ENCODE data around the gene HCFC1R1. TPM values are rescaled to one million over a fixed set of nuclear protein-coding genes. Genes with fewer than 3 reads are reported as not detected.
"Not testable (repeated sequence)": the region's sequence is repeated elsewhere in the genome, so short reads cannot be mapped to it uniquely, and the experiment has no call there.

HCFC1R1 gene
- polyA plus RNA-seq, 1 donor, result 121 TPM

- DNase-seq, result no peak
Observed at GRCh38 chr16:3057181-3058138, 33.7 kb upstream of the HCFC1R1 start.

- DNase-seq, result no peak
Observed at GRCh38 chr16:3056336-3057180, 32.8 kb upstream of the HCFC1R1 start.

GRCh38 chr16:3055734-3056115 lies 32.0 kb upstream of the HCFC1R1 start:
- DNase-seq, result not testable (repeated sequence)

GRCh38 chr16:3054965-3055733 lies 31.4 kb upstream of the HCFC1R1 start:
- DNase-seq, result no peak

GRCh38 chr16:3053330-3053710 lies 29.6 kb upstream of the HCFC1R1 start:
- not testable (repeated sequence) for DNase-seq

GRCh38 chr16:3052571-3053329 lies 29.0 kb upstream of the HCFC1R1 start:
- DNase-seq, result not testable (repeated sequence)

- DNase-seq, result no peak
Observed at GRCh38 chr16:3051494-3051893, 27.8 kb upstream of the HCFC1R1 start.

GRCh38 chr16:3051009-3051408 lies 27.3 kb upstream of the HCFC1R1 start:
- DNase-seq, result no peak

- DNase-seq, result no peak
Observed at GRCh38 chr16:3050487-3050886, 26.7 kb upstream of the HCFC1R1 start.

- no peak for DNase-seq
Observed at GRCh38 chr16:3049921-3050481, 26.3 kb upstream of the HCFC1R1 start.

GRCh38 chr16:3047387-3047720 lies 23.6 kb upstream of the HCFC1R1 start:
- DNase-seq, result no peak

- DNase-seq, result no peak
Observed at GRCh38 chr16:3046641-3047386, 23.1 kb upstream of the HCFC1R1 start.

GRCh38 chr16:3045758-3046640 lies 22.3 kb upstream of the HCFC1R1 start, which contains the start of gene MMP25:
TSS of gene MMP25 (plus strand) at chr16:3046561. CDS start at chr16:3046918, 357 bp downstream.
- no peak for DNase-seq

- DNase-seq, result no peak
Observed at GRCh38 chr16:3044708-3045107, 21.0 kb upstream of the HCFC1R1 start.

- no peak for DNase-seq
Observed at GRCh38 chr16:3042376-3042775, 18.6 kb upstream of the HCFC1R1 start.

- no peak for DNase-seq
Observed at GRCh38 chr16:3038896-3039295, 15.2 kb upstream of the HCFC1R1 start.

- no peak for DNase-seq
Observed at GRCh38 chr16:3038256-3038655, 14.5 kb upstream of the HCFC1R1 start.

- DNase-seq, result no peak
Observed at GRCh38 chr16:3036726-3037315, 13.1 kb upstream of the HCFC1R1 start, which contains the start of gene BICDL2. TSS of gene BICDL2 (minus strand) at chr16:3036944. CDS start at chr16:3035496, 1,448 bp downstream.
